Measurements from ENCODE around the gene PTPN6. TPM values are rescaled to one million over a fixed set of nuclear protein-coding genes. Genes with fewer than 3 reads are reported as not detected.

PTPN6 gene
- total and polyA plus RNA-seq, 3 experiments from 2014 or later, result 379 to 460 (median 456) TPM

- peak in 1 of 5 donors; percentile 51 for DNase-seq
- peaks cover 5 to 58% (median 19%) of the 10 kb centered on the region in 3 donors for H3K36me3 Mint-ChIP-seq
- Histone ChIP-seq H3K27ac (ENCODE audit: low read depth, low read length) (no peak overlapping the region), H3K36me3 (ENCODE audit: insufficient read depth, low read length) (peaks cover 47% of the 10 kb centered on the region), H3K4me1 (ENCODE audit: insufficient read depth, low read length) (peaks cover 60% of the 10 kb centered on the region), H3K9me3 (ENCODE audit: low read length) (no peaks in the 10 kb centered on the region), H3K4me3 (ENCODE audit: low read length) (no peak overlapping the region), H3K27me3 (ENCODE audit: insufficient read depth, low read length, poor library complexity, severe bottlenecking) (no peaks in the 10 kb centered on the region)
- CTCF ChIA-PET, result interaction anchor here (0.6 to 13.3 kb wide), 8 partner anchors 21 to 94 kb away, joined by 3 to 815 read pairs (median 12); partner anchors contain the start of genes ATN1, C12orf57, ENO2 and PTPN6
- no peak overlapping the region for H3K4me3 Mint-ChIP-seq
- no peaks in the 10 kb centered on the region for H3K27me3 Mint-ChIP-seq
- peak overlapping the region in 5 of 8 donors; percentile 33 to 100 (median 83) for H3K27ac Mint-ChIP-seq
- peaks cover 44 to 61% (median 58%) of the 10 kb centered on the region in 3 donors for H3K4me1 Mint-ChIP-seq
- H3K9me3 Mint-ChIP-seq, result no peaks in the 10 kb centered on the region
- POLR2A ChIA-PET, result interaction anchor here (0.8 to 13.3 kb wide), 5 partner anchors 15 to 111 kb away, joined by 3 to 481 read pairs (median 5); partner anchors contain the start of genes C12orf57, ENO2, PTPN6 and RNU7-1
These were observed 12.0 kb downstream of the PTPN6 start for GRCh38 chr12:6963016-6963731.

GRCh38 chr12:6963791-6964413 is 12.7 kb downstream of the PTPN6 start:
- no peak overlapping the region for H3K27ac ChIP-seq (ENCODE audit: low read depth, low read length)
- CTCF ChIA-PET, result interaction anchor here (0.8 to 13.3 kb wide), 10 partner anchors 8 to 147 kb away, joined by 3 to 815 read pairs (median 10); partner anchors contain the start of genes ATN1, C12orf57, CDCA3 and ENO2
- H3K36me3 ChIP-seq (ENCODE audit: insufficient read depth, low read length), result peaks cover 46% of the 10 kb centered on the region

DNA sequence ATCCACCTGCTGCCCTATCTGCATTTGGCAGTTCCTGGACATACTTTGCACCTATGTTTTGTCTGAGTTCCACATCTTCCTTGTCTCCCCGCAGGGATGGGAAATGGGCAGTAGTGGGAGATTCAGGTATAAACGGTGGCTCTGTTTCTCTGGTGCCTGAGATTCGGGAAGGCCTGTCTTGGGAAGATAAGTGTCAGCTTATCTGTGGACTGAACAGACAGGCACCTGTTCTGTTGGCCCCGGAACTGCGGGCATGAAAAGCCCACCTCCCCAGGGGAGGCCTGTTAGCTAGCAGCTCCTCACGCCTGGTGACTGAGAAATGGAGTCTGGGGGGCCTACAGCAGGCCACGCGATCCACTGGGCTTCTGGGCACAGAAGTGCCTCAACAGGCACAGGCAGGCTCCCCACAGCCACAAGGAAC is 13.5 kb downstream of the PTPN6 start:
- H3K9me3 ChIP-seq (ENCODE audit: low read length), result no peaks in the 10 kb centered on the region
- ChIA-PET POLR2A (interaction anchor here (1.0 to 13.3 kb wide), 5 partner anchors 9 to 112 kb away, joined by 3 to 481 read pairs (median 4); partner anchors contain the start of genes C12orf57, PTPN6, RNU7-1 and USP5), CTCF (interaction anchor here (0.6 to 13.3 kb wide), 12 partner anchors 9 to 147 kb away, joined by 3 to 815 read pairs (median 7); partner anchors contain the start of genes ATN1, C12orf57, C1RL and CDCA3)
- H3K4me3 Mint-ChIP-seq, result peak overlapping the region in 2 of 7 donors; percentile 38 to 84
- H3K4me1 ChIP-seq (ENCODE audit: insufficient read depth, low read length), result peaks cover 59% of the 10 kb centered on the region
- H3K27ac ChIP-seq (ENCODE audit: low read depth, low read length), result no peak overlapping the region
- H3K4me1 Mint-ChIP-seq, result peaks cover 42 to 60% (median 56%) of the 10 kb centered on the region in 3 donors
- no peaks in the 10 kb centered on the region for H3K27me3 ChIP-seq (ENCODE audit: insufficient read depth, low read length, poor library complexity, severe bottlenecking)
- H3K36me3 ChIP-seq (ENCODE audit: insufficient read depth, low read length), result peaks cover 44% of the 10 kb centered on the region
- H3K27ac Mint-ChIP-seq, result peak overlapping the region; percentile 85 to 98 (median 90)
- H3K36me3 Mint-ChIP-seq, result peaks cover 0 to 56% (median 14%) of the 10 kb centered on the region in 3 donors
- H3K9me3 Mint-ChIP-seq, result no peaks in the 10 kb centered on the region
- DNase-seq, result no peak
- no peak overlapping the region for H3K4me3 ChIP-seq (ENCODE audit: low read length)
- no peaks in the 10 kb centered on the region for H3K27me3 Mint-ChIP-seq

More at GRCh38 chr12:6963791-6964413, 12.7 kb downstream of the PTPN6 start:
- Mint-ChIP-seq H3K27ac (peak overlapping the region; percentile 72 to 98 (median 88)), H3K27me3 (no peaks in the 10 kb centered on the region), H3K4me3 (no peak overlapping the region), H3K9me3 (no peaks in the 10 kb centered on the region), H3K36me3 (peaks cover 4 to 58% (median 15%) of the 10 kb centered on the region in 3 donors), H3K4me1 (peaks cover 43 to 60% (median 58%) of the 10 kb centered on the region in 3 donors)
- DNase-seq, result peak in 1 of 5 donors; percentile 49
- POLR2A ChIA-PET, result interaction anchor here (0.8 to 13.3 kb wide), 4 partner anchors 8 to 112 kb away, joined by 3 to 481 read pairs (median 5); partner anchors contain the start of genes C12orf57, ENO2, PTPN6 and RNU7-1
- no peaks in the 10 kb centered on the region for H3K9me3 ChIP-seq (ENCODE audit: low read length)
- H3K4me3 ChIP-seq (ENCODE audit: low read length), result no peak overlapping the region
- no peaks in the 10 kb centered on the region for H3K27me3 ChIP-seq (ENCODE audit: insufficient read depth, low read length, poor library complexity, severe bottlenecking)
- peaks cover 59% of the 10 kb centered on the region for H3K4me1 ChIP-seq (ENCODE audit: insufficient read depth, low read length)

- H3K27ac Mint-ChIP-seq, result peak overlapping the region; percentile 85 to 98 (median 90)
These were observed 14.0 kb downstream of the PTPN6 start for GRCh38 chr12:6965026-6965661.

GRCh38 chr12:6965714-6966113 is 14.6 kb downstream of the PTPN6 start:
- Histone ChIP-seq H3K9me3 (ENCODE audit: low read length) (no peaks in the 10 kb centered on the region), H3K4me3 (ENCODE audit: low read length) (no peak overlapping the region), H3K4me1 (ENCODE audit: insufficient read depth, low read length) (peaks cover 53% of the 10 kb centered on the region), H3K27me3 (ENCODE audit: insufficient read depth, low read length, poor library complexity, severe bottlenecking) (no peaks in the 10 kb centered on the region), H3K27ac (ENCODE audit: low read depth, low read length) (no peak overlapping the region), H3K36me3 (ENCODE audit: insufficient read depth, low read length) (peaks cover 35% of the 10 kb centered on the region)
- Mint-ChIP-seq H3K27ac (peak overlapping the region in 7 of 8 donors; percentile 85 to 98 (median 90)), H3K27me3 (no peaks in the 10 kb centered on the region), H3K4me3 (no peak overlapping the region), H3K9me3 (no peaks in the 10 kb centered on the region), H3K36me3 (peaks cover 0 to 57% (median 14%) of the 10 kb centered on the region in 3 donors), H3K4me1 (peaks cover 41 to 59% (median 56%) of the 10 kb centered on the region in 3 donors)
- ChIA-PET POLR2A (interaction anchor here (13.3 kb wide), 1 partner anchor 18 kb away, joined by 481 read pairs; the partner anchor contains the start of genes C12orf57, PTPN6 and RNU7-1), CTCF (interaction anchor here (0.9 to 13.3 kb wide), 8 partner anchors 8 to 145 kb away, joined by 3 to 815 read pairs (median 6); partner anchors contain the start of genes ATN1, C12orf57, PTPN6 and RNU7-1)
- no peak for DNase-seq

More at GRCh38 chr12:6965026-6965661, 14.0 kb downstream of the PTPN6 start:
- H3K4me1 Mint-ChIP-seq, result peaks cover 43 to 60% (median 59%) of the 10 kb centered on the region in 3 donors
- no peaks in the 10 kb centered on the region for H3K27me3 Mint-ChIP-seq
- H3K9me3 Mint-ChIP-seq, result no peaks in the 10 kb centered on the region
- H3K4me3 Mint-ChIP-seq, result peak overlapping the region in 2 of 7 donors; percentile 38 to 84
- H3K9me3 ChIP-seq (ENCODE audit: low read length), result no peaks in the 10 kb centered on the region
- peak; percentile 79 to 90 (median 84) for DNase-seq
- H3K36me3 ChIP-seq (ENCODE audit: insufficient read depth, low read length), result peaks cover 41% of the 10 kb centered on the region
- POLR2A ChIA-PET, result interaction anchor here (0.5 to 13.3 kb wide), 6 partner anchors 10 to 140 kb away, joined by 3 to 481 read pairs (median 4); partner anchors contain the start of genes C12orf57, PTPN6, RNU7-1 and USP5
- peaks cover 0 to 58% (median 14%) of the 10 kb centered on the region in 3 donors for H3K36me3 Mint-ChIP-seq
- H3K4me1 ChIP-seq (ENCODE audit: insufficient read depth, low read length), result peaks cover 59% of the 10 kb centered on the region
- no peak overlapping the region for H3K4me3 ChIP-seq (ENCODE audit: low read length)
- no peak overlapping the region for H3K27ac ChIP-seq (ENCODE audit: low read depth, low read length)
- no peaks in the 10 kb centered on the region for H3K27me3 ChIP-seq (ENCODE audit: insufficient read depth, low read length, poor library complexity, severe bottlenecking)
- CTCF ChIA-PET, result interaction anchor here (0.6 to 13.3 kb wide), 12 partner anchors 10 to 146 kb away, joined by 3 to 815 read pairs (median 8); partner anchors contain the start of genes ATN1, C12orf57, C1RL and CDCA3

GRCh38 chr12:6966351-6966750 is 15.2 kb downstream of the PTPN6 start:
- peaks cover 47% of the 10 kb centered on the region for H3K4me1 ChIP-seq (ENCODE audit: insufficient read depth, low read length)
- peak overlapping the region in 6 of 8 donors; percentile 11 to 90 (median 60) for H3K27ac Mint-ChIP-seq

More at GRCh38 chr12:6966351-6966750, 15.2 kb downstream of the PTPN6 start:
- H3K36me3 ChIP-seq (ENCODE audit: insufficient read depth, low read length), result peaks cover 33% of the 10 kb centered on the region
- H3K27ac ChIP-seq (ENCODE audit: low read depth, low read length), result no peak overlapping the region
- POLR2A ChIA-PET, result interaction anchor here (13.3 kb wide), 1 partner anchor 19 kb away, joined by 481 read pairs; the partner anchor contains the start of genes C12orf57, PTPN6 and RNU7-1
- no peaks in the 10 kb centered on the region for H3K9me3 ChIP-seq (ENCODE audit: low read length)
- Mint-ChIP-seq H3K9me3 (no peaks in the 10 kb centered on the region), H3K4me1 (peaks cover 38 to 57% (median 54%) of the 10 kb centered on the region in 3 donors), H3K36me3 (peaks cover 0 to 54% (median 14%) of the 10 kb centered on the region in 3 donors), H3K27me3 (no peaks in the 10 kb centered on the region), H3K4me3 (peak overlapping the region in 1 of 7 donors; percentile 18)
- CTCF ChIA-PET, result interaction anchor here (0.9 to 13.3 kb wide), 8 partner anchors 9 to 145 kb away, joined by 3 to 815 read pairs (median 6); partner anchors contain the start of genes ATN1, C12orf57, PTPN6 and RNU7-1
- H3K27me3 ChIP-seq (ENCODE audit: insufficient read depth, low read length, poor library complexity, severe bottlenecking), result no peaks in the 10 kb centered on the region
- H3K4me3 ChIP-seq (ENCODE audit: low read length), result no peak overlapping the region
- no peak for DNase-seq
